NCI-H2196 (cell line): ENCODE data around the gene EPC1.
"Not testable (repeated sequence)": the region's sequence is repeated elsewhere in the genome, so short reads cannot be mapped to it uniquely, and the experiment has no call there.

Source experiments
- DNase-seq: peaks from one replicate; lab custom pipeline; 2025; ENCODE audit not compliant: unreplicated experiment; lab: John Stamatoyannopoulos, UW

EPC1 gene, protein sequence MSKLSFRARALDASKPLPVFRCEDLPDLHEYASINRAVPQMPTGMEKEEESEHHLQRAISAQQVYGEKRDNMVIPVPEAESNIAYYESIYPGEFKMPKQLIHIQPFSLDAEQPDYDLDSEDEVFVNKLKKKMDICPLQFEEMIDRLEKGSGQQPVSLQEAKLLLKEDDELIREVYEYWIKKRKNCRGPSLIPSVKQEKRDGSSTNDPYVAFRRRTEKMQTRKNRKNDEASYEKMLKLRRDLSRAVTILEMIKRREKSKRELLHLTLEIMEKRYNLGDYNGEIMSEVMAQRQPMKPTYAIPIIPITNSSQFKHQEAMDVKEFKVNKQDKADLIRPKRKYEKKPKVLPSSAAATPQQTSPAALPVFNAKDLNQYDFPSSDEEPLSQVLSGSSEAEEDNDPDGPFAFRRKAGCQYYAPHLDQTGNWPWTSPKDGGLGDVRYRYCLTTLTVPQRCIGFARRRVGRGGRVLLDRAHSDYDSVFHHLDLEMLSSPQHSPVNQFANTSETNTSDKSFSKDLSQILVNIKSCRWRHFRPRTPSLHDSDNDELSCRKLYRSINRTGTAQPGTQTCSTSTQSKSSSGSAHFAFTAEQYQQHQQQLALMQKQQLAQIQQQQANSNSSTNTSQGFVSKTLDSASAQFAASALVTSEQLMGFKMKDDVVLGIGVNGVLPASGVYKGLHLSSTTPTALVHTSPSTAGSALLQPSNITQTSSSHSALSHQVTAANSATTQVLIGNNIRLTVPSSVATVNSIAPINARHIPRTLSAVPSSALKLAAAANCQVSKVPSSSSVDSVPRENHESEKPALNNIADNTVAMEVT

DNA sequence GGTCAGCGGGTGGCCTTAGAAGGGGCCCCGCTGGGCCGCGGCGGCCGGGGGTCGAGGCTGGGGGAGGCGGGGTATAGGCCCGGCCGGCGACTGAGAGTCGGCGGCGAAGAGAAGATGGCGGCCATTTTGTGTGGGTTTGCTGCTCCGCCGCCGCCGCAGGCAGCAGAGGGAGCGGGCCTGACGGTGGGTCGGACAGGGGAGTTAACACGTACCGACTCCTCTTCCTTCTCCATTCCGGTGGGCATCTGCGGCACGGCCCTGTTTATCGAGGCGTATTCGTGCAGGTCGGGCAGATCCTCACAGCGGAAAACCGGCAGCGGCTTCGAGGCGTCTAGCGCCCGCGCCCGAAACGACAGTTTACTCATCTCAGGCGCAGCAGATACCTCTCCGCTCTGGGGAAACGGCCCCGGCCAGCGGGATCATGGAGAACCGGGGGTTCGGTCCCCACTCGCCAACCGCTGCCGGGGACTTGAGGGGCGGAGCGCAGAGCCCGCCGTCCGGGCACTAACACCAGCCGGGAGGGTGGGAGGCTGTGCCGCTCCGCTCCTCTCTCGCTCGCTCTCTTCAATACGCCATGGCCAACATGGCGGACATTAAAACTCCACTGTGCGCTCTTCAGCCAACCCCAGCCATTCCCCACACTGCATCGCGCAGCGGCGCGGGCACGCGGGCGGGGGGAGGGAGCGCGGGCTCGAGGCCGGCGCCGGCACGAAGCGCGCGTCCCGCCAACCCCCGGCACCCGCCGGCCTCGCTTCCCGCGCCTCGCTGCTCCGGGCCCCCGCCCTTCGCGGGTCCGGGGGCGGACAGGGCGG is at the start of gene EPC1:
TSS of gene EPC1 (minus strand) at position 608 of the 812 bp plus-strand sequence. CDS start at position 365, 243 bp downstream.
- peak; percentile 80 for DNase-seq

DNA sequence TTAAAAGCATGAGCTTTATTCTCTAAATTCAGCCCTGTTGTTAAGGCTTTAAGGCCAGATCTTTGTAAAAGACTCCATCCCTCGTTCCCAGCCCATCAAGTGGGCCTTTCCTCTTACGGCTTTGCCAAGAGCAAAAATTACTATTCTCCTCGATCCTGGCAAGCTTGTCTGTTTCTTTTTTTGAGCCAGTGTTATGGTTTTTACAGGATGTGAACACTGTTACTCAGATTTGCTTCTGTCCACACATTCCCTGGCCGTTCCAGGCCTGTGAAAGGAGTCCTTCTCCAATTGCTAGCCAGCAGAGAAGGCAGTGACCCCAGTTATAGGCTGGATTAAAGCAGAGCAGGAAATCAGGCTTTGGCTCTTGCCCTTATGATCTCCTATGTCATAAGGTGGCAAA is 47.0 kb upstream of the EPC1 start:
- no peak for DNase-seq

DNA sequence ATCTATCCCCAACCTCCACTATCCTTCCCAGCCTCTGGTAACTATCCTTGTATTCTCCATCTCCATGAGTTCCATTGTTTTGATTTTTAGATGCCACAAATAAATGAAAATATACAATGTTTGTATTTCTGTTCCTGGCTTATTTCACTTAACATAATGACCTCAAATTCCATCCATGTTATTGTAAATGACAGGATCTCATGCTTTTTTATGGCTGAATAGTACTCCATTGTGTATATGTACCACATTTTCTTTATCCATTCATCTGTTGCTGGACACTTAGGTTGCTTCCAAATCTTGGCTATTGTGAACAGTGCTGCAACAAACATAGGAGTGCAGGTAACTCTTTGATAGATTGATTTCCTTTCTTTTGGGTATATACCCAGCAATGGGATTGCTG is 45.3 kb upstream of the EPC1 start:
- DNase-seq, result not testable (repeated sequence)

DNA sequence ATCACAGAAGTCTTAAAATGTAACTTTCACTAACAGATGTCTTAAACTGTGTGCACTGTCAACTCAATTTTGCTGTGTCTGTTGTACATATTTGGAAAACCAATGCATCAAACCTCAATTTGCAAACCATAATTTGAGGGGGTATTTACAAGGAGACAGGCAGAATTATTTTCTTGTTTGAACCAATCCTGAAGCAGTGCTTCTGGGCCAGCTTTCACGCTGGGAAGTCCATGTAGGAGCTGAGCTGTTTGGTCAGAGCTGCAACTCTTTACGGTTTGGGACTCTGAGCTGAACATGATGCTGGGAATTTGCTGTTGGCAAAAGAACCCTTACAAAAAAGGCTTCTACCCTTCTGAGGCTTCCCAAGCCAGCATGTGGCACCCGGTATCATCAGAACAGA is 43.2 kb upstream of the EPC1 start:
- DNase-seq, result no peak

DNA sequence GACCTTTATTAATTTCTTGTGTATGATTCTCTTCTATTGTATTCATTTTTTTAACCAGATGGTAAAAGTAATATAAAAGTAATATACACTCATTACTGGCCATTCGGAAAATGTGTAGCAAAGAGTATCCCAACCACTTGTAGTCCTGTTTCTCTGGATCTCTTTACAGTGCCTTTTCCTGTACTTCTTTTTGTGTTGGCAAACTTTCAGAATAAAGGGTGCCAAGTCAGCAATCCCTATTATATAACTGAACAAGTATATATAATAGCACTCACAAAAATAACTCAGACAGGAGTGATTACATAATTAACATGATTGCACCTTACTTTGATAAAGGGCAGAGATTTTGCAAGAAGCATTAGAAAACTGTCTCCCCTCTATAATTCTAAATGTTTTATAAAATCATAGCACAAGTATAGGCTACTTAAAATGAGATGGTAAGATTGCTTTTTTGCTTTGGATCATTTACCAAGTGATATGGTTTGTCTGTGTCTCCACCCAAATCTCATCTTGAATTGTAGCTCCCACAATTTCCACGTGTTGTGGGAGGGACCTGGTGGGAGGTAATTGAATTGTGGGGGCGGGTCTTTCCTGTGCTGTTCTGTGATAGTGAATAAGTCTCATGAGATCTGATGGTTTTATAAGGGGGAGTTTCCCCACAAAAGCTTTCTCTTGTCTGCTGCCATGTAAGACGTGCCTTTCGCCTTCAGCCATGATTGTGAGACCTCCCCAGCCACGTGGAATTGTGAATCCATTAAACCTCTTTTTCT is 41.5 kb upstream of the EPC1 start:
- no peak for DNase-seq

DNA sequence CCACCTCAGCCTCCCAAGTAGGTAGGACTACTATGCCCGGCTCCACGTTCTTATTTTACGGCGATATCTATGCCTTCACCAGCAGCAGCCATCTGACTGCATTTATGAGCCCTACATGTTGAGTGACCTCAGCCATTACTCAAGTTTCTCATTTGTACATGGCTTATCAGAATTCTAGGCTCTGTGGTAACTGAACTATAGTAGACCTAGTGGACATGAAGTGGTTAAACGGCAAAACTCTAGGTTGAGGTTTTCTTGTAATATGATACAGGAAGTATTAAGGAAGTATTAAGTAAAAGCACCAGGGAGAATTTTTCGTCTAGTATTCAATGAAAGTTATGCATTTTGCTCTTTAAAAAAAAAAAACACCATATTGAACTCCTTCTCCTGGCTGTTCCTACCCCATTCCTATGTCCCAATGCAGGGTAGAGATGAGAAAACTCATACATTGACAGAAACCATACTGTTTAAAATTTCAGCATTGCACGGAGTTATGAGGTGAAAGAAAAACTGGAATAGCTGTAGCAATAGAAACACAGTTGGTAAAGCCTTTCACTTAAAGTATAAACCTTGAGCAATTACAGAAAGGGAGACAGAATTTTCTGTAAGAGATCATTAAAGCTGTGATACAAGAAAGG is 39.8 kb upstream of the EPC1 start:
- no peak for DNase-seq

DNA sequence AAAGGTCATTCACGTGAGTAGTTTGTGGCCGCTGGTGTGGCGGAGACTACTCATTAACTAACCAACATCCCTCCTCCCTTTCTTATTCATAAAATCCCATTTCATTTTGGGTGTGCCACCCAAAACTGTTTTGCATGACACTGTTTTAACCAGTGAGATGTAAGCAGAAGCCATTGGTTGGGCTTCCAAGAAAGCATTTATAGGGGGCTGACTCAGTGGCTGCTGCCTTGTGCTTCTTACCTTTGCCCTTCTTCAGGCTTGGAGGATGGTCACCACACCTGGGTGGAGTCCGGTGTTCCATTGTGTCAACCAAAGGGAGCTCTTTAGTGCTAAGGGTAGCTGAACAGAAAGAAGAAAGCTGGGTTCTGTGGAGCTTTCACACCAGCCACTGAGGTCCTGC is 37.2 kb upstream of the EPC1 start:
- no peak for DNase-seq

DNA sequence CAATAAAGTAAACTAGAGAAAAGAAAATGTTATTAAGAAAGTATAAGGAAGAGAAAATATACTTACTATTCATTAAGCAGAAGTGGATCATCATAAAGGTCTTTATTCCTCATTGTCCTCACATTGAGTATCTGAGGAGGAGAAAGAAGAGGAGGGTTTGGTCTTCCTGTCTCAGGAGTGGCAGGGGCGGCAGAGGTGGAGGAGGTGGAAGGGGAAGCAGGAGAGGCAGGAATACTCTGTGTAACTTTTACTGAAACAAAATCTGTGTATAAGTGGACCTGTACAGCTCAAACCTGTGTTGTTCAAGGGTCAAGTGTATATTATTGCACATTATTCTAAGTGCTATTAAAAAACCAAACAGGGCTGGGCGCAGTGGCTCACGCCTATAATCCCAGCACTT is 34.2 kb upstream of the EPC1 start:
- no peak for DNase-seq

DNA sequence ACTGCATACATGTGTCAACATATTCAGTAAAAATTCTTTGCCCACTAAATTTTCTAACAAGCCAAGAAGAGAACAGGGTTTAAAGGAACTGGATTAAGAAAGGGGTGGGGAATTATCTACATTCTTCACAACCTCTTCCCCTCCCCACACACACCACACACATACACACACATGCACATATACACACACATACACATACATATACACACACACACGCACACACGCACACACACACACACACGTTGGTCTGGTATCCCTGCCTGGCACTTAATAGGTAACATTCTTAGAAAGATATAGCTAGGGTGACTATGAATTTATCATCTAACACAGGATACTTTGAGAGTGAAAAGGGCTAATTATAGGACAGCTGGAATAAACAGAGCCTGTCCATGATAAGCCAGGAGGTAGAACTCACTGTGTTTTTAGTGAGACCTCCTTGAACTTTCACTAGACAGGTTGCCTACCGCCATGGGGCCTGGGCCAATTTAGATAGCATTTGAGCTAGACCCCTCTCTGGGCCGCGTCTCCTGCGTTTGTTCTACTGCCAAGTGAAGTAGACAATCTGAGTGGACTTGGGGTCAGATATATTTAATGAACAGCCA is 33.1 kb upstream of the EPC1 start:
- DNase-seq, result no peak

DNA sequence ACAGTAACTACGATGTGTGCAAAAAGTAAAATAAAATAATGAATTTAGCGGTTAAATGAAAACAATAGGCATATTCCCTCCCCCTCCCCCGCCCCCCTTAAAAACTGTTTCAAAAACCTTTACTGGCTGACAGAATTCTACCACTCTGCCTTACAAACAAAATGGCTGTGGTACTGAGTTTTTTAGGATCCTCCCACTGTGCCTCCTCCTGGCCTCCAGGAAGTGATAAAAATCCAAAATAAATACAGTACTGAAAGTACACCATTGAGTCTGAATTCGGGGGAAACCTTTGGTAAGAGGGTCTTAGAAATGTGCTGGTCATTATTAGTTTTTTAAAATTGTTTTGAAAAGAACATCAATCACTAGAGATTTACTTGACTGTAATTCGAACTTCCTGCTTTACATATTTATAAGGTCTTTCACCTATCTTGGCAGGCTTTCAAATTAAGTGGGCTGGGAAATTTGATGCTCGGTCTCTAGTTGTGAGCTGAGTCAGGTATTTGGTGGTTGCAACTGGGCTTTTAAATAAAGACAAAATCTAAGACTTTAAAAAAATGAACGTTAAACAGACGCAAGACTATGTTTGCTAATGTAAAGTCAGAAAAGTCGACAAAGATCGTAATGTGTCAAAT is 32.5 kb upstream of the EPC1 start:
- DNase-seq, result peak; percentile 34

DNA sequence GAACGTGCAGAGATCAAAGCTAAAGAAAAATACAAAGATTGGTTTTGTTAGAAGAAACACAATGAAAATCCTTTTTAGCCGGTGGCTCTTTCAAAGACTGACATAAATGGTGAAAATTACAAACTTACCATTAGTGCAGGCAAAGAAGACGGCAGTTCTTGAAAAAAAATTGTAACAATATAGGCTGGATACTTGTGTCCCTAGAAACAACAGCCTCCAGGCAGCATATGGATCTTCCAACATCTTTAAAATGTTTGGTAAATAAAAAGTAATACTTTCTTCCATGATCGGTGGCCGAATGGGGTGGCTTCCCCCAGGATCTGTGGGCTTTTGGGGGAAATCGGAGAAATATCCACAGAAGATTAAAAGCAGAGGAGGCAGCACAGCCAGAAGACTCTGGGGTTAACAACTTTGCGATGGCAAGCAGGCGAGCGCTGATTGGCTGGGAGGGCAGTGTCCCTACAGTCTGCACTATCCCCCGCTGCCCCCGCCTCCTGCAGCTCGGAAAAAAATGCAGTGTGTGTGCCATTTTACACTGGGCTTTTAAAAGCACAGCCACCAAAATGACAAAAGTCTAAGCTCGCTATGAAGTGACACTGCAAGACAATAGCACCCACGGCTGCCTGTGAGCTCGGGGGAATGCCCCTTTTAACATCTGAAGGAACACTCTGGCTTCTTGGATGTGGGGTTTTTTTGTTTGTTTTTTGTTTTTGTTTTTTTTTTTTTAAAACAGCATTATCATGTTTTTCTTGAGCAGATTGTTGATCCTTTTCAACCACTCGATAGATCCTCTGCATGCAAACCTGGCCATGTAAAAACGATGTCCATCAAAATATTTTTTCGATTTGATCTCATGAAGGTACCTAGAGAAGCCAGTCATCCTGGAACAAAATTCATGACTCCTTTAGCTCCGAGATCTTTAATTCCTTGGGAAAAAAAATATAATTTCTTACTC is 31.7 kb upstream of the EPC1 start:
- peak; percentile 65 for DNase-seq

DNA sequence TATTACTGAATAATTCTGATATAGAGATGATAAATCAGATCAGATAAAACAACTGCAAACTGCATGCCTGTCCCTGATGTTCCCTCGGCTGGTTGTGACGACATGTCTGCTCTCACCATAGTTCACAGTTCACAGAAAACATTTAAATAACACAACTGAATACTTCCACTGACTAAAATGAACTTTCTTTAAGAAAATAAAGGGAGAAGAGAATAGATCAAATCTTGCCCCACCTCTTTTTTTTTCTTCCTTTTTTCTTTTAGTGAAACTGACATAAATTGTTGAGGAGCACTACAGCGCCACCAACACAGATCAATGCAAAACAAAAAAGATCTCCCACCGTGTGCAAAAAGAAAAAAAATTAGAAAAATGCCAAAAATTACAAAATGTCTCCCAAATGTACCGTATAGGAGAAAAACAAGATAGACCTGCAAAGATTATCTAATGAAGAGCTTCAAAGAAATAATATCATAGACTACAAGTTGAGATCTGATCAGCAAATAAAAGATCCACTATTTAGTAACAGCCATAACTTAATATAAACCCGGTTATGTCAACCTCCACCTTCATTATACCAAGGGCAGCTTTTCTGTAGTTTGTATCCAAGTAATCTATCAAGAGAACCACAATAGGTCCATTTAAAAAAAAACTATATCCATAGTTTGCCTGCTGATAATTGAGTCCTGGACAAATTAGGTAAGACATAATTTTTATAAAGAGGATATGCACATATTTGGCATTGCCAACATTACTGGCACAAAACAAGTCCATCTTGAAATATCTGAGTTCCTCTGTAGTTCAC is 30.7 kb upstream of the EPC1 start:
- no peak for DNase-seq

DNA sequence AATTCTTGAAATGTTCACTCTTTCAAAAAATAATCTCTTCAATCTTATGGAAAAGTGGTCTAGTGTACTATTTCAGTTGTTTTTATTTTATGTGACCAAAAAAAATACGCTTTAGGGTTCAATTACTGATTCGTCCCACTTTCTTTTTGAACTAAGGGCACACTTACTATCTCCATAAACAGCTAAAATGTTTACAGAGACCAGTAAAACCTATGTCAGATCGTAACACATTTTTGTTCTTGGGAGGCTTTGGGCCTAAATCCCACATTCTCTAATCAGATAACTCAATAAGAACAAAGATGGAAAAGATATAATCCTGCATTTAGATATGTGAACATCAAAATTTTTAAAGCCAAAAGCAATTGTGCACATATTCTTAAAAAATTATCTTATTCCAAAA is 29.8 kb upstream of the EPC1 start:
- no peak for DNase-seq

DNA sequence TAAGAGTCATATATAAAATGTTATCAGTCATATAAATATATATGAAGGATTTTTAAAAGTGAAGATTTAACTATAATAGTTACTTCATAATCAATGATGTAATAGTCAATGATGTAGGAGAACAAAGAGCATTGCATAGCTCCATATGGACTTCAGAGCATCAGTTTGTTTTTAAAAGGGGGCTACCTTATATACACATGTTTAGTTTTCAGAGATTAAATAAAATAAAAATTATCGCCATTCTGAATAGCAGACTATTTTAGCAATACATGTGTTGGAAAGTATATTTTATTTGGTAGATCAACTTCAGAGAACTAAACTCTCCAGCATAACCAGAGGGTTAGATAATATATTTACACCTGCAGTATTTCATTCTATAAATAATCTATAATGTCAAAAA is 29.1 kb upstream of the EPC1 start:
- no peak for DNase-seq

DNA sequence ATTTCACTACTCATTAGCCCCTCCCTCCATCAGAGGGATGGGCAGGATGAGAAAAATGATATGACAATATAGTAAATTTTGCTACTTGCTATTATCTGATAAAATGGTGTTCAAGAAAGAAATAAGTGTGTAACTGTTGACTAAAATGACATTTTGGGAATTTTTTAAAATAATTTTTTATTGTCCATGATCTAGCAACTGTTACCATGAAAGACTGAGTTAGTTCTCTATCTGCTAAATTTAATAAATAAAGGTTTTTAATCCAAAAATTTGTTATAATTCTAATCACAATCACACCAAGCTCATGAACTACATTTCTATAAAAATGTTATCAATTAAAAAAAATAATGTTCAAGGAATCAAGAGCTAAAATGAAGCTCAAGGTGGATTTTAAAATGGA is 28.7 kb upstream of the EPC1 start:
- DNase-seq, result no peak

DNA sequence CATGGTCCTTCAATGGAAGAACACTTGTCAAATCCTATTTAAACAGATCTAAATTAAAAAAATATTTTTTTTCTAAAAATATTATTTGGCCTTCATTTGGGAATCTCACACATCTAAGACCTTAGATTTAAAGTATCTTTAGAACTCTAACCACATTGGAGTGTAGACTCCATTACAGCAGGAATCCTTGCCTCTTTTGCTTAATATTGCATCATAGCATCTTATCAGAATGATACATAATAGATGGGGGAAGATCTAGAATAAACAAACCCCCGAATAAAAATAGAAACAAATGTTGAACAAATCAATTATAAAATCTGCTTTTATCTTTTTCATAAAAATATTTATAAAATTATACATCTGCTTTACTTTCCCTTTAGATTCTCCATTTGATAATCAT is 27.6 kb upstream of the EPC1 start:
- DNase-seq, result no peak

DNA sequence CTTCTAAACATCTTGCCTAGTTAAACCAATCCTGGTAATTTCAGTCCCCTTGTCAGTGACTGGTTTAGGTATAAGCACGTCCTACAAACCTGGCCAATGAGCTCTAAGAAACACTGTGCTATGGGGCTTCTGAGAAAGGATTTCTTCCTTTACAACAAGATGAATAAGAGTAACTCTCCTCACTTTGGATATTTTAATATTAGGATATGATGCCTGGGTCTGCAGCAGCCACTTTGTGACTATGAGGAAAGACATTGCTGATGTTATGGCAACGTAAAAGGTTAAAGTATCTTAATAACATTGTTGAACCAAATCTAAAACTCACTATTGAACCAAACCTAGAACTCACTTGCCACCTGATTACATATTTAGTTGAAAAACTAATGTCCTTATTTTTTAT is 26.5 kb upstream of the EPC1 start:
- no peak for DNase-seq
